Glomerular visceral epithelial cell (primary cell): ENCODE data around the gene PFDN5.

ENCODE experiments used
- DNase-seq: peaks from one replicate; pipeline ENCODE4 v3.0.0-alpha.2; 2016; ENCODE audit errors: extremely low spot score

PFDN5 gene

DNA sequence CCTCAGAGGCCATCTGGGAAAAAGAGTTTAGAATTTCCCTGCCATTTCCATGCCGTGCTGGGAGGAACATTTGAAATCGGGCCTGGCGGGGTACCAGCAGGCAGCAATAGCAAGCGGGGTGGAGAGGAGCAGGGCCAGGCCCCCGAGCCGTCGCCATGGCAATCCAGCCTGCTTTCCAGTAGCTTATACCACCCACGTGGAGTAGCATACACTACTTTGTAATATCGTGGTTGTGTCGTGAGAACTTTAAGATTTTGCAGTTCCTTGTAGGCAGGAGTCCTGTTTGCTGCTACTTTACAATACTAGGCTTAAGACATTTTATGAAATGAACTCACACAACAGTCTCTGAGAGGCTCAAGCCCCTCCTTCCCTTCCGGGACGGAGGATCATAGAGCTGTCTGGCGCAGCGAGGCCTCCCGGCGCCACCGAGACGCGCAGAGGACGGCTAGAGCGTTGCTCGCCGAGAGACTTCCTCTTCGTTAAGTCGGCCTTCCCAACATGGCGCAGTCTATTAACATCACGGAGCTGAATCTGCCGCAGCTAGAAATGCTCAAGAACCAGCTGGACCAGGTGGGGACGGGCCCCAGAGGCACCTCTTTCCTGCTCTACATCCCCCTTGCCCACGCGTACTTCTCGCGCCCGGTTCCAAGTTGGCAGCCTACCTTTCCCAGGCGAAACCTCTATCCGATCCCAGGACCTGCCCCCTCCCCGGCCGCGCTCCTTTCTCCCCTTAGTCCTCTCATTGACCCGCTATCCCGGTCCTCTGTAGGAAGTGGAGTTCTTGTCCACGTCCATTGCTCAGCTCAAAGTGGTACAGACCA is at the start of gene PFDN5:
Gene PFDN5, plus strand, starts transcription at position 473 of the 821 bp plus-strand sequence. Its CDS starts 26 bp downstream, at position 499.
- DNase-seq = peak; percentile 88

DNA sequence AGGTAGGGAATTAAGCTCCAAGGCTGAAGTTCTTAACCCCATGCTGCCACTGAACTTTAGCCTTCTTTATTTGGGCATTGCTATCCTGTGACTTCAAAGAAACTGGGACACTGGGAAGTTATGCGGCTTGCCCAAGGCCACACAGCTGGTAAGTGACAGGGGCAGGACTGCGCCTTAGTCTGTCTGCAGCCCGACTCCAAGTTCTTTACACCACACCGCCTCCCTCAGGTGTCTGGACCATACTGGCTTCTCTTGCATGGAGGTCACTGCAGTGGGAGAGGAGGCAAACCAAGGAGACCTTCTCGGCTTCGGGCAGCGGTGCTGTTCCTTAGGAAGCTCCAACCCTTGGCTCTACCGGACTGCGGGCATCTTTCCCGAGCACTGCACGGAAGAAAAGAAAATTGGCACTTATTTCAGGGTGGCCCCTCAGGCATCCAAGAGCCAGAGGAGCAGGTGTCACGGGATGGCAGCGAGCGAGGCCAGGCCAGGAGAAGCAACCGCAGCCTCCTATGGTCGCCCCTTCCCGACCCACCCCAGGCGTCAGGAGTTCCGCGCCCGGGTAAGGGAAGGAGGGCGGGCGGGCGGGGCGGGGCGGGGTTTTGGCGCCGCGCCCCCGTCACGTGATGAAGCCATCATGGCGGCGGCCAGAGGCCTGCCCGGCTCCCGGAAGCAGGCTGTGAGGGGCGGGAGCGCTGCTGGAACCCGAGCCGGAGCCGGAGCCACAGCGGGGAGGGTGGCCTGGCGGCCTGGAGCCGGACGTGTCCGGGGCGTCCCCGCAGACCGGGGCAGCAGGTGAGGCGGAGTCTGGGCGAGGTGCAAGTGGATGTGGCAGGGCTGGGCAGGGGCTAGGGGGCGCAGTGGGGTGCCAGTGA is 43.6 kb upstream of the PFDN5 start:
- DNase-seq = peak; percentile 82

GRCh38 chr12:53252349-53252916 is 42.9 kb upstream of the PFDN5 start:
- peak; percentile 12 for DNase-seq

GRCh38 chr12:53253298-53253697 is 42.0 kb upstream of the PFDN5 start:
- DNase-seq = no peak

DNA sequence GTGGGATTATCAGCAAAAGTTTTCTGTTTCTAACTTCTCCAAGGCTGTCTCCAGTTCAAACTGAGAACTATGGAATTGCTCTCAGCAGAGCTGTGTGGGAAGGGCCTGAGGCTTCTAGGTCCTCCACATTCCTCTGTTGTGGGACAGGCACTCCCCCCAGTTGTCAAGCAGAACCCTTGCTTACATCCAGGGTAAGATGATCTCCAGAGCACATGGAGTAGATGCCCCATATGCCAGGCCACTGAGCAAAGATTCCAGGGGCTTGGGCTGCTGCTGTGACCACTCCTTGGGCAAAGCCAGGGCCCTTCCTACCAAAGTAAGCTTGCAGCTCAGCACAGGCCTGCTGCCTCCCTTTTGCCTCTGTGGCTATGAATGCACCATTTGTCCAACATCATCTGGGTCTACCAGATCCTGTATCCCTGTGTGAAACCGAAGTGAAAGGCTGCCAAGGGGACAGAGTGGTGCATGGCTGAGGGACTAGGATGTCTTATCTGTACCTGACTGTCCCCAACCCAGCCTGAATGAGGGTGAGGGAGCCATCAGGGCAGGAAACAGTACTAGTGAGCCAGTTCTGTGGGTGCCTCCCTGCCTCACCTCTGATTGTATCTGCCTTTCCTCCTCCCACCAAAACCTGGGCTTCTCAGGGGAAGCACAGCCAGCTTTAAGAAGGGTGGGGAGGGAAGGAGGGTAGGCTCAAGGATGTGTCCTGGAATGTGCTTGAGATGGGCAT is 40.4 kb upstream of the PFDN5 start:
- DNase-seq = no peak

DNA sequence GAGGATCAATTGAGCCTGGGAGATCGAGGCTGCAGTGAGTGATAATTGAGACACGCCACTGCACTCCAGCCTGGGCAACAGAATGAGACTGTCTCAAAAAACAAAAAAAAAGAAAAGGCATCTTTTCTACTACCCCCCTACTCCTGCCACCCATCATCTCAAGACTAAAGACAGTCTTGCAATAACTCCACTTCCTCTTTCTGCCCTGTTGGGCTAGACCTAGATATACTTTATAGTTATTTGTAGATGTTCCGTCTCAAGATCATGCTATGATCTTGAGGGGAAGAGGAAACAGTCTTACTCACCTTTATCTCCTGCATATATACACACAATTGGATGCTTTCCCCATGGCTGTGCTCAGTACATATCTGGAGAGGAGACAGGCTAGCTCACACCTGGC is 39.3 kb upstream of the PFDN5 start:
- no peak for DNase-seq

DNA sequence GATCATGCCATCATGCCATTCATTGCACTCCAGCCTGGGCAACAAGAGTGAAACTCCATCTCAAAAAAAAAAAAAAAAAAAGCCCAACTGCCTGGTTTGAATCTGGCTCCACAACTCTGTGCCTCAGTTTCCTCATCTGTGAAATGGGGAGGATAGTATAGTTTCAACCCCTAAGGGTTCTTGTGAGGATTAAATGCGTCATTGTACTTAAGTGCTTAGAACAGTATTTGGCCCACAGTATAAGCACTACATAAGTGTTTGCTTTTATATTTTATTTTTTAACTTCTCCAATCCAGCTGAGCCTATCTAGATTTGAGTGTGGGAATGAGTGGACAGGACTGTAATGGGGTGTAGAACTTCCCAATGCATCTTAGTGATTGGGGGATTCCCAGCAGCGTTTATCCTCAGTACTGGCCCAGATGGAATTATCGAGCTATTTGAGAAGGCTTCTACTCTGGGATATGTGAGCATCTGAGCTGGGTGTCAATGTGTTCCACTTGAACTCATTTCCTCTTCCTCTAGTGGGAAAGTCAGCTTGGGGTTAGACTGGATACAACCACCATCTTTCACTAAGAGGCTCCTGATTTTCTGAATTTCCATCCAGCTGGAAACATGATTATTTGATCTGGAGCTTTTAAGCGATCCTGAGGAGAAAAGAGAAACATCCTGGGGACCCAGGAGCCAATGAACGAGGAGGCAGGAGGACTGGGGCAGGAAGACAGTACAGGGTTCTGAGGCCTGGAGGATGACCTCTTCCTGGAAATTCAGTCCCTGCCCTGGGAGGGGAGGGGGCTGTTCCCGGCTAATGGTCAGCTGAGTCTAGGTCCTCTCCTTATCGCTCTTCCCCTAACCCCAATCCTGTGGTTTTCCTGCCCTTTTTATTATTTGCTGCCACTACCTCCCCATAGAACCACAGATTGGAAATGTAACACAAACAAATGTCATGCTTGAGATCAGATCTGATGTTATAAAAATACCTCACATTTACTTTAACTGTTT is 36.5 kb upstream of the PFDN5 start:
- no peak for DNase-seq

DNA sequence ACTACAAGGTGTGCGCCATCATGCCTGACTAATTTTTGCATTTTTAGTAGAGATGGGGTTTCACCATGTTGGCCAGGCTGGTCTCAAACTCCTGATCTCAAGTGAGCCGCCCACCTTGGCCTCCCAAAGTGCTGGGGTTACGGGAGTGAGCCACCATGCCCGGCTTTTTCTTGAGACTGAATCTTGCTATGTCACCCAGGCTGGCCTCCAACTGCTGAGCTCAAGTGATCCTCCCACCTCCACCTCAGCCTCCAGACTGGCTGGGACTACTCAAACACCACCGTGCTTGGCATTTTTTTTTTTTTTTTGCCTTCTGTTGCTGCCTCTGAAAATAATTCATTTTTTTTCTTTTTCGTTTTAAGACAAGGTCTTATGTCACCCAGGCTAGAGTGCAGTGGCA is 35.5 kb upstream of the PFDN5 start:
- DNase-seq = no peak

DNA sequence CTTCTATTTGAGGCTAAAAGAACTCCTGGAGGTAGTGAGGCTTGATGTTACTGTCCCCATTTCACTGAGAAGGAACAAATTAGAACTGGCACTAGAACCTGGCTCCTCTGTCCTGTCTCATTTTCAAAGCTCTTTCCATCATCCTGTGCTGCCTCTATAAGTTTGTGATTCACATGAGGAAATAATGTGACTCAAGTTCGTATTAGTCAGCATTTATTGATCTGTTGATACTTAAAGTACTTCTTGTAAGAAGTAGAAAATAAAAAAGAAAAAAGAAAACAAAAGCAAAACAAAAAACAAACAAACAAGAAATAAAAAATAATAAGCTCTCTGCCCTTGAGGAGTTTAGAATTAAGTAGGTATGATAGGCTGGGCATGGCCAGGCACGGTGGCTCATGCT is 29.6 kb upstream of the PFDN5 start:
- no peak for DNase-seq

- no peak for DNase-seq
Measured at GRCh38 chr12:53267306-53267998, 27.9 kb upstream of the PFDN5 start.

- DNase-seq = peak; percentile 69
Measured at GRCh38 chr12:53267999-53268629, 27.2 kb upstream of the PFDN5 start, which contains the start of gene ESPL1. Gene ESPL1 (plus strand): TSS chr12:53268299. CDS start chr12:53268767, 468 bp downstream.

- DNase-seq = no peak
Measured at GRCh38 chr12:53268630-53269562, 26.4 kb upstream of the PFDN5 start.

- no peak for DNase-seq
Measured at GRCh38 chr12:53274445-53274844, 20.9 kb upstream of the PFDN5 start.

DNA sequence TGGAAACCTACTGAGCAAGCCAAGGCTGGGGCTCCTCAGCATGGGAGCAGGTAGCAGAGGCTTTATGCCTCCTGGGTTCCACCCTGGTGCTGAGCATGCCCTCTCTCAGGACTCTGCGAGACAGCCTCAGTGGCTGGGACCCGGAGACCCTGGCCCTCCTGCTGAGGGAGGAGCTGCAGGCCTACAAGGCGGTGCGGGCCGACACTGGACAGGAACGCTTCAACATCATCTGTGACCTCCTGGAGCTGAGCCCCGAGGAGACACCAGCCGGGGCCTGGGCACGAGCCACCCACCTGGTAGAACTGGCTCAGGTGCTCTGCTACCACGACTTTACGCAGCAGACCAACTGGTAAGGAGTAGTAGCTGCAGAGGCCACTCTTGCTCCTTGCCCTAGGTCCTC is 18.8 kb upstream of the PFDN5 start:
- DNase-seq = no peak

DNA sequence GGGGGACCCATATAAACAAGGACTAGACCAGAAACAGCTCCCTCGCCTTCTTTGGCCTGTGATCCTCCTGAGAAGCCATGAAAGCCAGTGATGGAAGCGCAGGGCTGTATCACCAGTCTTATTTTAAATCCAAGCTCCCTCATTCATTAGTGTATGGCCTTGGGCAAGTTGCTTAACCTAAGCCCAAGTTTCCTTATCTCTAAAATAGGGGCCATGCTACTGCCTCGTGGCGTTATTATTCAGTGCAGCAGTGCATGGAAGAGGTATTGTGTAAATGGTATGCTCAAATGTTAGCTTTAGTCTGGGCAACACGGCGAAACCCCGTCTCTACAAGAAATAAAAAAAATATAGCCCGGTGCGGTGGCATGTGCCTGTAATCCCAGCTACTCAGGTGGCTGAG is 17.4 kb upstream of the PFDN5 start:
- DNase-seq = no peak

GRCh38 chr12:53279283-53279869 is 16.0 kb upstream of the PFDN5 start:
- DNase-seq = no peak

GRCh38 chr12:53279888-53280498 is 15.3 kb upstream of the PFDN5 start:
- no peak for DNase-seq
